ENCODE data around the gene MMRN2. TPM values are rescaled to one million over a fixed set of nuclear protein-coding genes. Genes with fewer than 3 reads are reported as not detected.

Gene MMRN2
- total RNA-seq, 2 experiments from 2014 or later: not detected

DNA sequence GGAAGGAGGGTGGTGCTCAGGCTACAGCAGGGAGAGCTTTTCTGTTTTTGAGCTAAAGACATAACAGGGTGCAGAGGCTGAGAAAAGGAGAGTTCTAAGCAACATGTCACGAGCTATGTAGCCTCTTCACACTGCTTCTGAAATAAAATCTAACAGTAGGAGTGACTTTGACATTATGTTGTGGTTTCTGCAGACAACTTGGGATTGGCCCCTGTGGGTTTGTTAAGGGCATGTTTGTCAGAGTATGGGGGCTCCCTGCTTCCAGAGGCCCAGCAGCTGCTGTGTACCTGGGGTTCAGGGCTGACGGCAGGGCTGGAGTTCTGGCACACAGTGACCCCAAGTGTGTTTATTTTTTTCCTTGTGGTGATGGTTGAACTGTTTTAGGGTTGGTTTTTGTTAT, 24.7 kb downstream of the MMRN2 start:
- Histone ChIP-seq H3K27ac (ENCODE audit: low read depth, low read length, poor library complexity, severe bottlenecking) (no peak overlapping the region), H4K20me1 (ENCODE audit: insufficient read depth, low read length) (no peaks in the 10 kb centered on the region), H3K9me3 (ENCODE audit: low read length) (no peaks in the 10 kb centered on the region), H3K4me1 (ENCODE audit: insufficient read depth, low read length, poor library complexity, severe bottlenecking) (no peaks in the 10 kb centered on the region), H3K36me3 (ENCODE audit: insufficient read depth, low read length) (no peaks in the 10 kb centered on the region), H2AFZ (ENCODE audit: low read length) (no peak overlapping the region), H3K4me2 (ENCODE audit: low read length) (no peak overlapping the region), H3K79me2 (ENCODE audit: insufficient read depth, low read depth, low read length) (no peaks in the 10 kb centered on the region), H3K9me2 (ENCODE audit: insufficient read depth, low read length) (no peaks in the 10 kb centered on the region), H3K4me3 (ENCODE audit: low read depth, low read length, poor library complexity, severe bottlenecking) (no peak overlapping the region)
- no peak for TF ChIP-seq EZH2phosphoT487 (IDR thresholded peaks at IDR 0.05; ENCODE audit: borderline replicate concordance, low read depth, low read length)
- TF ChIP-seq, protein P1, sequence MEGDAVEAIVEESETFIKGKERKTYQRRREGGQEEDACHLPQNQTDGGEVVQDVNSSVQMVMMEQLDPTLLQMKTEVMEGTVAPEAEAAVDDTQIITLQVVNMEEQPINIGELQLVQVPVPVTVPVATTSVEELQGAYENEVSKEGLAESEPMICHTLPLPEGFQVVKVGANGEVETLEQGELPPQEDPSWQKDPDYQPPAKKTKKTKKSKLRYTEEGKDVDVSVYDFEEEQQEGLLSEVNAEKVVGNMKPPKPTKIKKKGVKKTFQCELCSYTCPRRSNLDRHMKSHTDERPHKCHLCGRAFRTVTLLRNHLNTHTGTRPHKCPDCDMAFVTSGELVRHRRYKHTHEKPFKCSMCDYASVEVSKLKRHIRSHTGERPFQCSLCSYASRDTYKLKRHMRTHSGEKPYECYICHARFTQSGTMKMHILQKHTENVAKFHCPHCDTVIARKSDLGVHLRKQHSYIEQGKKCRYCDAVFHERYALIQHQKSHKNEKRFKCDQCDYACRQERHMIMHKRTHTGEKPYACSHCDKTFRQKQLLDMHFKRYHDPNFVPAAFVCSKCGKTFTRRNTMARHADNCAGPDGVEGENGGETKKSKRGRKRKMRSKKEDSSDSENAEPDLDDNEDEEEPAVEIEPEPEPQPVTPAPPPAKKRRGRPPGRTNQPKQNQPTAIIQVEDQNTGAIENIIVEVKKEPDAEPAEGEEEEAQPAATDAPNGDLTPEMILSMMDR (conservative IDR thresholded peaks at IDR 0.05; ENCODE audit: low read length): no peak
- ChIA-PET POLR2A (interaction anchor here (0.5 to 0.6 kb wide), 2 partner anchors 109 to 136 kb away, joined by 3 read pairs; no protein-coding TSS in a partner anchor), CTCF (ENCODE audit: unreplicated experiment) (no interaction called here)
- no peak for DNase-seq (ENCODE audit: low spot score)
- intact Hi-C loops (cut with micrococcal nuclease; ENCODE audit: unreplicated experiment): no loop called here
- no TSS peak for BruUV-seq (replicated peaks)

DNA sequence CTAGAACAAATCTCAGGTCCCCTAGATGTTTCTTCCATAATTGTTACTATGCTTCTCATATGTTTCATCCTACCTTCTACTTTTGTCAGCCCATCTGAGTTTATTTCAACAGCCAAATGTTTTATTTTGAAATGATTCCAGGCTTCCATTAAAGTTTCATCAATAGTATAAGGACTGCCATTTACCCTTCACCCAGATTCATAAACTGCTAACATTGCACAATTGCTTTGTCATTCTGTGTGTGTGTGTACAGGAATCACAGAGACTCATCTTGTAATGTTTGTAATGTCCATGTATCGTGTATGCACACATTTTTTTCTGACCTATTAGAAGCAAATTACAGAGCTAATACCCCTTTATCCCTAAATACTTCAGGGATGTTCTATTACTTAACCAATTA, 25.5 kb downstream of the MMRN2 start:
- H3K9me3 ChIP-seq (ENCODE audit: low read length): no peaks in the 10 kb centered on the region
- BruUV-seq (replicated peaks): no TSS peak

More for the DNA sequence above, 25.5 kb downstream of the MMRN2 start:
- Histone ChIP-seq H3K27ac (ENCODE audit: low read depth, low read length, poor library complexity, severe bottlenecking) (no peak overlapping the region), H3K9me2 (ENCODE audit: insufficient read depth, low read length) (no peaks in the 10 kb centered on the region), H4K20me1 (ENCODE audit: insufficient read depth, low read length) (no peaks in the 10 kb centered on the region), H3K36me3 (ENCODE audit: insufficient read depth, low read length) (no peaks in the 10 kb centered on the region), H3K4me1 (ENCODE audit: insufficient read depth, low read length, poor library complexity, severe bottlenecking) (no peaks in the 10 kb centered on the region), H3K79me2 (ENCODE audit: insufficient read depth, low read depth, low read length) (no peaks in the 10 kb centered on the region), H3K4me3 (ENCODE audit: low read depth, low read length, poor library complexity, severe bottlenecking) (no peak overlapping the region), H3K4me2 (ENCODE audit: low read length) (no peak overlapping the region), H2AFZ (ENCODE audit: low read length) (no peak overlapping the region)
- ChIA-PET POLR2A (no interaction called here), CTCF (ENCODE audit: unreplicated experiment) (no interaction called here)
- intact Hi-C loops (cut with micrococcal nuclease; ENCODE audit: unreplicated experiment): no loop called here
- no peak for DNase-seq (ENCODE audit: low spot score)
- no peak for TF ChIP-seq EZH2phosphoT487 (IDR thresholded peaks at IDR 0.05; ENCODE audit: borderline replicate concordance, low read depth, low read length)
- TF ChIP-seq, protein P1 (conservative IDR thresholded peaks at IDR 0.05; ENCODE audit: low read length): no peak

Measured in OCI-LY7 (cell line).